NCI-H1694 treated with DMSO at 0.1 percent for 48 hours (cell line): ENCODE results near the gene SRRT.

ENCODE experiments used
- DNase-seq: peaks from one replicate; lab custom pipeline; 2025; lab: John Stamatoyannopoulos, UW

Gene SRRT

GRCh38 chr7:100879685-100880261, 4.9 kb downstream of the SRRT start:
- DNase-seq: no peak

GRCh38 chr7:100880645-100881044, 5.7 kb downstream of the SRRT start:
- no peak for DNase-seq

GRCh38 chr7:100881136-100881535, 6.2 kb downstream of the SRRT start:
- no peak for DNase-seq

DNA sequence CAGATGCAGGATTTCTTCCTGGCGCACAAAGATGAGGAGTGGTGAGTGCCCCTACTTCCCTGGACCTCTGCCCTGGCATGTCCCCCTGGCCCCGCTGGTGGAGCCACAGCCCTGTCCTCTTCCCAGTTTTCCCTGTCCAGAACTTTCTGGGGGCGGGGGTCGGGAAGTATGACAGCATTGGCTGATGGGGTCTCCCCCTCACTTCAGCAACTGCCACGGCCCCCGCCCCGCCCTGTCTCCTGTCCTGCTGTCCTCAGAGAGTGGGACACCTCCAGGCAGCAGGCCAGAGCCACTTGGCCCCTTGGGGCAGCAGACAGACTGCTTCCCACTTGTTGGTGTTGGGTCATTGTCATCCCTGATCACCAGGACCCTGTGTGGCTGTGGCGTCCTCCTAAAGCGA, 7.3 kb downstream of the SRRT start:
- no peak for DNase-seq

DNA sequence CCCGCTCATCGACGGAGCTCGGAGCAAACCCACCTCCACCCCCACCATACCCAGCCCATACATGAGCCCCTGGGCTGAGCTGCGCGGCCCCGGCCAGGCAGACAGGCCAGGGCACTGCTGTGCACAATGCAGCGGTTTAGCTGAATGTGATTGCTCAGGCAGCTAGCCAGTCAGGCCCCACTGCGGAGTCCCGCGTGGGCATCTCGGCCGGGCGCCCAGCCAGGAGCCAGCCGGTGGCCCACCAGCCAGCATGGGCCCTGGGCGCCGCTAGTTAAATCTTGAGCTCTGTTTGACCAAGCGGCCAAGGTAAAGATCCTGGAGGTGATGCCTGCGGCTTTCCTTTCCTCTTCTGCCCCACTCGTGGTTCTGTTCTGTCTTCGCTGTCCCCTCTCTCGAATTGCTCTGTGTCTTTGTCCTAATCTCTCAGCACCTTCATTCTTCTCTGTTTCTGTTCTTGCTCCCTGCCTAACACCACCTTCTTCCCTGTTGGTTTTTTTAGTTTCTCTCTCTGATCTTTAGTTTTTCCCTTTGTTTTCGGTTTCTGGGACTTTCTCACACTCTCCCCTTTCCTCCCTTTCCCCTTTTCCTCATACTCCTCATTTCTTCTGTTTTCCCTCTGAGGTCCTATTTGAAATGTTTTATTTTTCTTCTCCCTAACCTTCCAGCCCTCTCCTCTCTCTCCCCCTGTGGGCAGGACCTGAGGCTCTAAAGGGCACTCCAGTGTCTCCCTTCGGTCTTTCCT, 8.1 kb downstream of the SRRT start:
- no peak for DNase-seq

DNA sequence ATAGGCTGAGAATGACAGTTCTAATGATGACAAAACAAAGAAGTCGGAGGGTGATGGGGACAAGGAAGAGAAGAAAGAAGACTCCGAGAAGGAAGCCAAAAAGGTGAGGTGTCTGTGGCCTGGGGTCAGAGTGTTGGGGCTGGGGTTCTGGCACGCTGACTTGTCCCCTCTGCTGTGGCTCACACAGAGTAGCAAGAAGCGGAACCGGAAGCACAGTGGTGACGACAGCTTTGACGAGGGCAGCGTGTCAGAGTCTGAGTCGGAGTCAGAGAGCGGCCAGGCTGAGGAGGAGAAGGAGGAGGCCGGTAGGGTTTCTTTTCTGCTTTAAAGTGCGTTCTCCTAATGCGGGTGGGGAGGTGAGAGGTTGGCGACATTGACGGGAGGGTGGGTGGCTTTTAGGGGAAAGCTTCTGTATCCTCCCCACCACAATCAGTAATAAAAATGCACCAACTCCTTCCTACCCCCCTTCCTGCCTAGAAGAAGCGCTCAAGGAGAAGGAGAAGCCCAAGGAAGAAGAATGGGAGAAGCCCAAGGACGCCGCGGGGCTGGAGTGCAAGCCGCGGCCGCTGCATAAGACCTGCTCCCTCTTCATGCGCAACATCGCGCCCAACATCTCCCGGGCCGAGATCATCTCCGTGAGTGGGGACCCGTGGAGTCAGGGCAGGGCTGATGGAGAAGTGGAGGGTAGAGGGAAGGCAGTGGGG, 10.0 kb downstream of the SRRT start:
- no peak for DNase-seq

- no peak for DNase-seq
Measured at GRCh38 chr7:100885440-100886141, 10.7 kb downstream of the SRRT start.

DNA sequence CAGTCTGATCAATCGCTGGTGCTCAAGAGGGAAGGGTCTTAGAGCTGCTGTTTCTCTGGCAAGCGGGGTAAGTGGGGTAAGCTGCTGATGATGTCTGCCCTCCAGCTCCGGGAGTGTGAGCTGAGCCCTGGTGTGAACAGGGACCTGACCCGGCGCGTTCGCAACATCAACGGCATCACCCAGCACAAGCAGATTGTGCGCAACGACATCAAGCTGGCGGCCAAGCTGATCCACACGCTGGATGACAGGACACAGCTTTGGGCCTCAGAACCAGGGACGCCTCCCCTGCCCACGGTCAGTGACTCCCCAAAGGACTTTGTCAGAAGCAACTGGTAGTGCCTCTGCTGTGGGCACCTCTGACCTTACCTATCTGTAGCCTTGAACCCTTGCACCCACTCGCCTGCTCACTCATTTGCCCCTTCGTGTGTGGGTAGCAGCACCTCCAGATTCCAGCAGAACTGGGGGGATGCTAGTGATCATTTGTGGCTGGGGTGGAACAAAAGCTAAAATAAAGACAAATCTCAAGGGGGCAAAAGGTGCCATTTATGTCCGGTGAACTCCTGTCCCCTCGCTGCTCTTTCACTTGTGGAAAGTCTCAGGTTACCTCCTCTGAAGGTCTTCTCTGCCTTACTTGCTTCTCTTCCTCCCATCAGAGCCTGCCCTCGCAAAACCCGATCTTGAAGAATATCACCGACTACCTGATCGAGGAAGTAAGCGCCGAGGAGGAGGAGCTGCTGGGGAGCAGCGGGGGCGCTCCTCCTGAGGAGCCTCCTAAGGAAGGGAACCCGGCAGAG, 11.4 kb downstream of the SRRT start:
- DNase-seq: no peak

DNA sequence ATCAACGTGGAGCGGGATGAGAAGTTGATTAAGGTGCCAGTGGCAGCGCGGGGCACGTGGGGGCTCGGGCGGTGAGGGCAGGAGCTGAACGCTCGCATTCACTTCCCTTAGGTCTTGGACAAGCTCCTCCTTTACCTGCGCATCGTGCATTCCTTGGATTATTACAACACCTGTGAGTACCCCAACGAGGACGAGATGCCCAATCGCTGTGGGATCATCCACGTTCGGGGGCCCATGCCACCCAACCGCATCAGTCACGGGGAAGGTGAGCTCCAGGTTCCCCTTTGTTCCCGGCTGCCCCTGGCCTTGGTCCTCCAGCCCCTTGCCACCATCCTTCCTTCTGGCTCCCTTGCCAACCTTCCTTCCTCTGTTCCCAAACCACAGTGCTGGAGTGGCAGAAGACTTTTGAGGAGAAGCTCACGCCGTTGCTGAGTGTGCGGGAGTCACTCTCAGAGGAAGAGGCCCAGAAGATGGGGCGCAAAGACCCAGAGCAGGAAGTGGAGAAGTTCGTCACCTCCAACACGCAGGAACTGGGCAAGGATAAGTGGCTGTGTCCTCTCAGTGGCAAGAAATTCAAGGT, 12.1 kb downstream of the SRRT start:
- DNase-seq: no peak

DNA sequence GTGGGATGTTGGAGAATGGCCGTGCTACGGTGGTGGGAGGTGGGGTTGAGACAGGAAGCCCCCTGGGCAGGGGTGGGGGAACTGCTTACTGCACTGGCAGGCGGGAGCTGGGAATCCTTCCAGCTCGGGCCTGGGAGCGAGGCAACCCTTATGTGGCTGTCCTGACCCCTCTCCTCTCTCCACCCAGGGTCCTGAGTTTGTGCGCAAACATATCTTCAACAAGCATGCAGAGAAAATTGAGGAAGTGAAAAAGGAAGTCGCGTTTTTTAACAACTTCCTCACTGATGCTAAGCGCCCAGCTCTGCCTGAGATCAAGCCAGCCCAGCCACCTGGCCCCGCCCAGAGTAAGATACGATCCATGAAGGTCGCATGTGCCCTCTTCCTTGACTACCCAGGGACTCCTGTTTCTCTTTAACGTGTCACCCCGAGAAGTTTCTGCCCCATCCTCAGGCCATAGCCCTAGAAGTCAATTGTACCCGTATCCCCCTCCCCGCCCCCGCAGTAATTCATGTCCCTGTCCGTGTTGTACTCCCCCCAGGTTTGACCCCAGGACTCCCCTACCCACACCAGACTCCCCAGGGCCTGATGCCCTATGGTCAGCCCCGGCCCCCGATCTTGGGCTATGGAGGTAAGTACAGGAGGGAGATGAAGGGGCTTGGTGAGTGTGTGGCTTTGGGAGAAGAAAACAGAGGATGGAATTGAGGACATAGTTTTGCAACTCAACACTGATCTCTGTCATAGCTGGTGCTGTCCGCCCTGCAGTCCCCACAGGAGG, 12.8 kb downstream of the SRRT start:
- no peak for DNase-seq

DNA sequence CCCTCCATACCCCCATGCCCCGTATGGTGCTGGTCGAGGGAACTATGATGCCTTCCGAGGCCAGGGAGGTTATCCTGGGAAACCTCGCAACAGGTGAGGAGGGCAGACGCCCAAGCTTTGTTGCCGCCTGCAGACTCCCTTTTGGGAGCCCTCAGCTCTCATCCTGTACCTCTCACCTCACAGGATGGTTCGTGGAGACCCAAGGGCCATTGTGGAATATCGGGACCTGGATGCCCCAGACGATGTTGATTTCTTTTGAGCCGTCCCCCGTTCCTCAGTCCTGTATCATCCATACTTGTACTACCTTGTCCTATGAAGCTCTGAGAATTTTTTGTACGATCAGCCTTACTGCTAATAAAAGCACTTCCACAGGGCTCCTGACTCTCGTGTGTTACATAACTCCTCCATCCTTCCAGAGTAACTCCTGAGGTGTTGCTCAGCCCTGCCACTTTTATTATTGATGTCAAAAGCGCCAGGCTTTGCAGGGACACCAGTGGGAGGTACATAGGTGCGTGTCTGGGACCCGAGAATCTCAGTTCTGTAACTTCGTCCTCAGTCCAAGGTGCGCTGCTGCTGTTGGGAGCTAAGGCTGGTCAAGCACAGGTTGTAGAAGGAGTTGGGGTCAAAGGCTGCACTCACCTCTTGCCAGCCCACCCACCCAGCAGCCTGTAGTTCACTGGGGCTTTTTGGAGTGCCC, 13.5 kb downstream of the SRRT start:
- no peak for DNase-seq

- DNase-seq: no peak
Measured at GRCh38 chr7:100888988-100889750, 14.3 kb downstream of the SRRT start, which contains the start of gene UFSP1. Gene UFSP1 (minus strand): TSS chr7:100889715. CDS start chr7:100889271, 444 bp downstream.

DNA sequence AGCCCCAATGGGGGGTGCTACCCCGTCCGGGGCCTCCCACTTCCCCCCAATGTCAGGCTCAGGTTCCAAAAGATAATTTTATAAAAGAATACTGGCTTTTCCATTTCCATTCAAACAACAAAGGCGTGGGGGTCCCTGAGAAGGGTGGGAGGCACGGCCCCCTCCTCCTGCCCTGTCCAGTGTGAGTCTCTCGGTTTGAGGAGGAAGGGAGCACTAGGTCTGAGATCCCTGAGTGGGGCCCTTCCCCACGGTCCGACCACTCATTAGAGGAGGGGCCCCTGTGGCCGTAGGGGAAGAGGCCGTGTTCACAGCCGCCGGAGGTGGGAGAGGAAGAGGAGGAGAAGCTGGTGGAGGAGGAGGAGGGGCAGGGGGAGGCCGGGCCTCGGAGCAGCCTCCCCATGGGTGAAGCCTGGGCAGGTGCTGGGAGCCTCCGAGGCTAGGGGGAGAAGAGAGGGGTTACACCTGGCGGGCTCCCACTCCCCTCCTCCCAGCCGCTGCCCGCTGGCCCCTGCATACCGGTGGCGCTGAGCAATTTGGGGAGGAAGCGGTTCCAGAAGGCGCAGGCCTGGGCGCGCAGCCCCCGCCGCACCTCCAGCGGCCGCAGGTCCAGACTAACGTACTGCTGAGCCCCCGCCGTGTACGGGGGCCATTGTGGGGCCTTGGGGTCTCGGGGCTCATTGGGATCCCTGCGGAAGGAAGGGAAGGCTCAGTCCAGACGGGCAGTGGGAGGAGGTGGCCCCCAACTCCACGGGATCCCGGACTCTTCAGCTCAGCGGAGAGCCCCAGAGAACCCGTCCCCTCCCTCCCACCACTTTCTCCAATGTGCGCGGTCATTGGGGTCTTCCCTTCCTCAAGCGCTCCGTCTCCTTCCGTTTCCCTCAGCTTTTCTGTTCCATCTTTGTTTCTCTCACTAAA, 16.0 kb downstream of the SRRT start:
- no peak for DNase-seq

GRCh38 chr7:100891568-100892247, 16.8 kb downstream of the SRRT start:
- DNase-seq: no peak

DNA sequence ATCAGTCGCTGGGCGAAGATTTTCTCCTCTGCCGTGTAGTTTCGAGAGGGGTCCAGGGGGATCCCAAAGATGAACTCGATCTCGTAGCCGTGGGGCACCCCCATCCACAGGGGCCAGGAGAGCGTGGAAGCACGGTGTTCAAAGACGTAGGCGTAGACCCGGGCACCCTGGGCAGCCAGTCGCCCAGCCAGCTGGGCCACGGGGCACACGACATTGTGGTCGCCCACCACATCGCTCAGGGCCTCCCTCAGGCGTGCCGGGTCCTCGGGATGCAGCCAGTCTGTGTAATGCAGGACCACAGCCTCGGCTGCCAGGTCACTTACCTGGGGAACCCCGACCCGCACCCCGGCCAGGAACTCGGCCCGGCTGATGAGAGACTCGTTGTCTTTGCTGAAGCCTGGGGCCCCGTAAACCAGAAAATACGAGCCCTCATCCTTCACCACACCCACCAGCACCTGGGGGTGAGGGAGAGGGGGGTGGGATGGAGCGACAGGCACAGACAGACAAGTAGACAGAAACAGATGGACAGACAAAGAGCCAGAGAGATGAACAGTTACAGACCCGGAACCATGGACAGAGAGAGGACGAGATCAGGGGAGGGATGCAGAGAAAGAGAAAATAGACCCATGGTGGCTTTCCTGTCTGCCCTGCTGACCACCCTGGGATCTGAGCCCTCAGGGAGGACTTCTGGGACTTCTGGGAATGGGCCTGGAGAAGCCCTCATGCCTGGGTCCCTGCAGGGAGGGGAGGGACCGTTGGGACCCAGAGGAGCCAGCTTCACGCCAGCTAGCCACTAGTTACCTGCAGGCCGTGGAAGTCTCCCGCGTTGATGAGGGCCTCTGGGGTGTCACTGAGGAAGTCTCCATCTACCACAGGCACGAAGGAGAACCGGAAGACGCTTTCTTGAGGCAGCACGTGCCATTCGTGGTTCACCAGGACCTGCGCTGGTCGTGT, 17.7 kb downstream of the SRRT start:
- no peak for DNase-seq

DNA sequence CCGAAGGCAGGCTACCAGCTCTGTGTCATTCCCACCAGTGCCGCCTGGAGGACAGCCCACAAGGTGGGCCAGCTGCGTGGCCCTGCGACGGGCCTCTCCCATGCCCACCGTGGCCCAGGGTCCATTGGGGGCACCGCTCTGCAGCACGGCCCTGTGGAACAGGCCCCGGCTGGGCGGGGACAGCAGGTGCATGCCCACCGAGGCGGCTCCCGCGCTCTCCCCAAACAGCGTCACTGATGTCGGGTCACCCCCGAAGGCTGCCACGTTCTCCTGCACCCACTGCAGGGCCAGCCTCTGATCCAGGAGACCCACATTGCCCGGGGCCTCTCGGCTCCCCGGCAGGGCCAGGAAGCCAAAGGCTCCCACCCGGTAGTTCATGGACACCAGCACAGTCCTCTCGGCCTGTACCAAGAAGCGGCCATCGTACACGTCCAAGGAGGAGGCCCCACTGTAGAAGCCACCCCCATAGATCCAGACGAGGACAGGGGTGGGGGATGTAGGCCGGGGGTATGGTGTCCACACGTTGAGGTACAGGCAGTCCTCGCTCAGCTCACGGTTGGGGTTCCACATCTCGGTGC, 18.5 kb downstream of the SRRT start:
- DNase-seq: no peak
